Muscle of leg (tissue), 16 donors: ENCODE results near the gene SKAP1. TPM values are rescaled to one million over a fixed set of nuclear protein-coding genes. Genes with fewer than 3 reads are reported as not detected.

ENCODE experiments used
- DNase-seq: peaks from one replicate; pipeline ENCODE4 v3.0.0; 2013
- H3K27ac ChIP-seq: one replicate; pipeline ENCODE4 v1.5.1; 2013; ENCODE audit warnings: mild to moderate bottlenecking, low read length, control low read depth
- H3K27me3 ChIP-seq: one replicate; pipeline ENCODE4 v1.6.1; 2013; ENCODE audit warnings: low read length; ENCODE audit not compliant: control insufficient read depth, insufficient read depth
- H3K36me3 ChIP-seq: one replicate; pipeline ENCODE4 v1.6.1; 2013; ENCODE audit warnings: low read length; ENCODE audit not compliant: control insufficient read depth, insufficient read depth
- H3K4me1 ChIP-seq: one replicate; pipeline ENCODE4 v1.6.1; 2013; ENCODE audit warnings: low read length; ENCODE audit not compliant: control insufficient read depth, insufficient read depth
- H3K4me3 ChIP-seq: one replicate; pipeline ENCODE4 v1.5.1; 2013; ENCODE audit warnings: low read length, control low read depth
- H3K9me3 ChIP-seq: replicated peaks from 2 replicates; pipeline ENCODE4 v1.6.1; 2013; ENCODE audit warnings: low read depth, low read length; ENCODE audit not compliant: control insufficient read depth
- WGBS: methylation state at CpG from one replicate; pipeline ENCODE4 v1.1.5; 2013; ENCODE audit warnings: missing lambda C conversion rate; ENCODE audit not compliant: insufficient coverage; 5-methylcytosine and 5-hydroxymethylcytosine counted together
- long read RNA-seq, 11 donors: transcript quantifications; one replicate each; lab custom pipeline, GENCODE V29; 2026
- polyA plus RNA-seq, 8 donors: library from polyadenylated mRNA; unstranded; fragments of 120-200 nt; gene quantifications; one replicate each; pipeline versions ENCODE4 v1.2.1 to v1.2.3, GENCODE V29; 2013; ENCODE audit warnings: inconsistent platforms in 1 of 8, low replicate concordance in 1 of 8; ENCODE audit not compliant: insufficient read length in 8 of 8, insufficient read depth in 1 of 8
- total RNA-seq: library from RNA; stranded (reverse); fragments of 120-200 nt; gene quantifications from one replicate; pipeline ENCODE4 v1.2.4, GENCODE V29; 2013

SKAP1 gene
- total RNA-seq (0.35 TPM), polyA plus RNA-seq (under 1 TPM in 7 of 8 donors, not detected in 1; 0.22 to 0.52 (median 0.38) TPM)
- long read RNA-seq, donor 1: 0 reads
- long read RNA-seq, donor 2: 0 reads
- long read RNA-seq, donor 3: 0 reads
- long read RNA-seq, donor 4, partial matches to known transcripts: 0 of 1 reads
- long read RNA-seq, donor 4, other reads (novel, unspliced or antisense): 0 of 1 reads
- long read RNA-seq, donor 5: 0 reads
- long read RNA-seq, donor 6: 0 reads
- long read RNA-seq, donor 7: 0 reads
- long read RNA-seq, donor 8: 0 reads
- long read RNA-seq, donor 9: 0 reads
- long read RNA-seq, donor 10: 0 reads
- long read RNA-seq, donor 11: 0 reads

GRCh38 chr17:48429638-48430586 is at the start of gene SKAP1:
SKAP1 (minus strand) TSS chr17:48430214.
- 12% methylated on average over 58 of the region's 65 CpGs for WGBS
- Histone ChIP-seq H3K36me3 (no peaks in the 10 kb centered on the region), H3K4me1 (no peaks in the 10 kb centered on the region), H3K4me3 (no peak within 1 kb of the TSS), H3K27ac (no peak within 1 kb of the TSS), H3K9me3 (no peaks in the 10 kb centered on the region), H3K27me3 (peaks cover 52% of the 10 kb centered on the region)
- no peak for DNase-seq

- no peak overlapping the region for H3K27ac ChIP-seq
- no peak overlapping the region for H3K4me3 ChIP-seq
- peaks cover 9% of the 10 kb centered on the region for H3K27me3 ChIP-seq
- no CpG with 5 or more reads among the region's 2 CpGs for WGBS
- no peaks in the 10 kb centered on the region for H3K36me3 ChIP-seq
- peaks cover 6% of the 10 kb centered on the region for H3K4me1 ChIP-seq
- no peaks in the 10 kb centered on the region for H3K9me3 ChIP-seq
- DNase-seq: no peak
Observed at GRCh38 chr17:48479014-48479402, 49.0 kb upstream of the SKAP1 start.

DNA sequence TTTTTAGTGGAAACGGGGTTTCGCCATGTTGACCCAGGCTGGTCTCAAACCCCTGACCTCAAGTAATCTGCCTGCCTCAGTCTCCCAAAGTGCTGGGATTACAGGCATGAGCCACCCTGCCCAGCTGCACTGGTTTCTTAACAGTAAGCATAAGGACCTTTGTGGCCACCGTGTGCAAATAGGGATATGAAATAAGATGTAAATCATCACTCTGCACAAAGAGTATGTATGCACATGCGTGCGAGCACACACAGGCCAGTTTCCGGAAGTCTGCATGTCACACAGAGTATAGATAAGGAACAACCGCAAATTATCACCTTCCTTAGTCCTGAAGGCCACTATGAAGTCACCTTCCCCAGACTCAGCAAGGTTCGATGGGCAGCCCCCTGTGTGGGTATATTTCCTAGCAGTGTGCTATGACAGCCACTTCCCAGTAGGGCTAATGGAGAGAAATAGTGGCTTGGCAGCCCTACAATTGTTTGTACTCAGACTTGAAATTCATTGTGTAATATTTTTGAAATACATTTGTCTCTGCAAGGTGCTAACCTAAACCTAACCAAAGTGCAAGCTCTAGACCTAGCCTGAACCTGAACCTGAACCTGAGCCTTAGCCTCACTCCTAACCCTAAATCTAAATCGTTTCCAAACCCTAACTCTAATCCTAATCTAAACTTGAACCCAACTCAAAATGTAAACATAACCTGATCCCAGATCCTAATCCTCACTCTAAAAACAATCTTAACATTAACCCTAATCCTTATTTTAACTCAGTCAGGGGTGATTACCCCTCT is 48.4 kb upstream of the SKAP1 start:
- Histone ChIP-seq H3K4me1 (peaks cover 2% of the 10 kb centered on the region), H3K27me3 (peaks cover 8% of the 10 kb centered on the region), H3K4me3 (no peak overlapping the region), H3K27ac (no peak overlapping the region), H3K36me3 (no peaks in the 10 kb centered on the region), H3K9me3 (no peaks in the 10 kb centered on the region)
- WGBS: 71% methylated on average over 5 of the region's 9 CpGs
- DNase-seq: no peak

GRCh38 chr17:48477221-48477620 is 47.2 kb upstream of the SKAP1 start:
- no peak overlapping the region for H3K27ac ChIP-seq
- H3K9me3 ChIP-seq: no peaks in the 10 kb centered on the region
- H3K27me3 ChIP-seq: peaks cover 14% of the 10 kb centered on the region
- DNase-seq: no peak
- H3K36me3 ChIP-seq: no peaks in the 10 kb centered on the region
- 0% methylated on average over 1 of the region's 1 CpG for WGBS
- peaks cover 4% of the 10 kb centered on the region for H3K4me1 ChIP-seq
- H3K4me3 ChIP-seq: no peak overlapping the region

- H3K36me3 ChIP-seq: no peaks in the 10 kb centered on the region
- H3K9me3 ChIP-seq: no peaks in the 10 kb centered on the region
- WGBS: 13% methylated on average over 3 of the region's 6 CpGs
- H3K4me3 ChIP-seq: no peak overlapping the region
- peaks cover 27% of the 10 kb centered on the region for H3K27me3 ChIP-seq
- peaks cover 4% of the 10 kb centered on the region for H3K4me1 ChIP-seq
- H3K27ac ChIP-seq: no peak overlapping the region
- DNase-seq: no peak
Observed at GRCh38 chr17:48472411-48473281, 42.6 kb upstream of the SKAP1 start.

- 29% methylated on average over 5 of the region's 8 CpGs for WGBS
- peaks cover 26% of the 10 kb centered on the region for H3K27me3 ChIP-seq
- no peaks in the 10 kb centered on the region for H3K9me3 ChIP-seq
- H3K4me1 ChIP-seq: peaks cover 4% of the 10 kb centered on the region
- no peak for DNase-seq
- H3K27ac ChIP-seq: no peak overlapping the region
- H3K36me3 ChIP-seq: no peaks in the 10 kb centered on the region
- no peak overlapping the region for H3K4me3 ChIP-seq
Observed at GRCh38 chr17:48471817-48472410, 41.9 kb upstream of the SKAP1 start.

DNA sequence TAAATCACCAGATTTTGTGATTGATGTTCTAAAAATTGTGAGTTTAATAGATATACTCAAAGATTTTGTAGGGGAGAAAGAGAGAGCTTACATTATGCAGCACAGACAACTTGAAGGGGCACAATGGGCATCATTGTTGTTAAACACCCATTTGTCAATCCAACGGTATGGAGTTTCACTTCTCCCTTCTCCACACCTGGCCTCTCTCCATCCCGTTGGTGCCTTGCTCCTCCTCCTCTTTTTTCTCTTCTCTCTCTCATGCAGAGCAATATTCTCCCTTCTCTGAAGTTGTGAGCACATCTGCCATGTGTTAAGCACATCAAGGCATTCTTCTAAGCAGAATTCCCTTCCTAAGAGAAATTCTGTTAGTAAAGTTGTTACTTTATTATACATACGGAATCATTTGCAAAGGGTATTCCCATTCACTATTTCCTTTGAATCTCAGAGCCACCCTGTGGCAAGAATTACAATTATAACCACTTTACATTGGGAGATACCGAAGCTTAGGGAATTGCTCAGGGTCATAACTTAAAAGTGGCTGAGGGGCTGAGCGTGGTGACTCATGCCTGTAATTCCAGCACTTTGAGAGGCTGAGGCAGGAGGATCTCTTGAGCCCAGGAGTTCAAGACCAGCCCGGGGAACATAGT is 40.5 kb upstream of the SKAP1 start:
- peaks cover 29% of the 10 kb centered on the region for H3K27me3 ChIP-seq
- no peak for DNase-seq
- H3K4me1 ChIP-seq: peaks cover 4% of the 10 kb centered on the region
- H3K9me3 ChIP-seq: no peaks in the 10 kb centered on the region
- H3K27ac ChIP-seq: no peak overlapping the region
- WGBS: 40% methylated on average over 1 of the region's 6 CpGs
- H3K4me3 ChIP-seq: no peak overlapping the region
- no peaks in the 10 kb centered on the region for H3K36me3 ChIP-seq

DNA sequence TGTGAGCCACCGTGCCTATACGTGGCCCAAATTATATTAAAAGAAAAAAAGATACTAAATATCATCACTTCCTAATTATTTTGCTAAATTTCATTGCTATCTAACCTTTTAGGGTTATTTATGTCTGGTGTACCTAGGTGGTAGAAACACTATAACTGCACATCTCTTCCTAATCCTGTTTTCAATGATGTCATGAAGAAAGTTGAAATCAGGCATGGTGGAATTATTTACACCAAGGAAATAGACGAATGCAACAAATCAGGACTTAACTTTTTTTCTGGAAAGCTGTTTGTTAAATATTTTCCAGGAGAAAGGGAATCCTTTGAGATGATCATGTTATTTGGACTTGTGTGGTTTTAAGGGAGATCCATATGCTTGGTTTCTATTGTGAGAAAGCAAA is 39.2 kb upstream of the SKAP1 start:
- H3K9me3 ChIP-seq: no peaks in the 10 kb centered on the region
- H3K27me3 ChIP-seq: peaks cover 34% of the 10 kb centered on the region
- H3K36me3 ChIP-seq: no peaks in the 10 kb centered on the region
- WGBS: no CpG with 5 or more reads among the region's 3 CpGs
- H3K4me1 ChIP-seq: peaks cover 4% of the 10 kb centered on the region
- no peak overlapping the region for H3K27ac ChIP-seq
- no peak overlapping the region for H3K4me3 ChIP-seq
- DNase-seq: no peak

DNA sequence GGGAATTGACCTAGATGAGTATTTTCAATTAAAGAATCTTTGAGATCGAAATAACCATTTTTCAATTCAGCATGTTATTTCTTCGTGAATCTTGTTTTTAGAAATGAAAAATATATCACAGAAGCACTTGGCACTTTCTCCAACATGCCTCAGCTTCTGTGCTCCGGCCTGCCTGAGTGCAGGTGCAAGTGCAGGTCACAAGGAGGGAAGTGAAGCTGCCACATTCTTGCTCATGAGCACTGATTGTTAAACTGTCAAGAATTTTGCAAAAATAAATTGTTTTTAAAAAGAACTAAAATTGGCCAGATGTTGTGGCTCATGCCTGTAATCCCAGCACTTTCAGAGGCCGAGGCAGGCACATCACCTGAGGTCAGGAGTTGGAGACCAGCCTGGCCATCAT is 38.3 kb upstream of the SKAP1 start:
- Histone ChIP-seq H3K9me3 (no peaks in the 10 kb centered on the region), H3K36me3 (no peaks in the 10 kb centered on the region), H3K4me3 (no peak overlapping the region), H3K27ac (no peak overlapping the region), H3K4me1 (peaks cover 4% of the 10 kb centered on the region), H3K27me3 (peaks cover 36% of the 10 kb centered on the region)
- DNase-seq: no peak
- WGBS: 60% methylated on average over 1 of the region's 4 CpGs
